SK-N-SH (cell line): ENCODE measurements around the gene ITGA1. TPM values are rescaled to one million over a fixed set of nuclear protein-coding genes. Genes with fewer than 3 reads are reported as not detected.

Experiments used
- CTCF ChIA-PET: fragments of 300-600, 350-600 bp; formaldehyde crosslinking; extraction: SDS; loops from one replicate; lab custom pipeline; 2021; lab: Yijun Ruan, JAX
- POLR2A ChIA-PET: fragments of 350-600 bp; sonication (Branson Sonifier 250); formaldehyde crosslinking; extraction: SDS; loops from one replicate; lab custom pipeline; 2020; ENCODE audit warnings: antibody characterized with exemption, inconsistent platforms; lab: Yijun Ruan, JAX
- DNase-seq: peaks from one replicate; pipeline ENCODE4 v3.0.0; 2012
- H2AFZ ChIP-seq: fragments of 200-600 bp; sonication (generic); 2 replicates; pipeline ENCODE4 v1.8.1; 2016; ENCODE audit warnings: antibody characterized with exemption, mild to moderate bottlenecking, low read depth
- H3F3A ChIP-seq: fragments of 200-600 bp; sonication (generic); replicated peaks from 2 replicates; pipeline ENCODE3; 2016; ENCODE audit warnings: antibody characterized with exemption, mild to moderate bottlenecking; ENCODE audit not compliant: insufficient read depth
- H3K27ac ChIP-seq, 2 experiments: fragments of 200-500 bp in 1 of 2; fragments of 200-600 bp in 1 of 2; sonication (Bioruptor generic) in 1 of 2; sonication (generic), shearing (Covaris generic) in 1 of 2; 2 replicates each; pipeline versions ENCODE4 v1.5.1 to v1.6.1; 2014 to 2016; ENCODE audit warnings: low read depth in 2 of 2, inconsistent platforms in 1 of 2, low read length in 1 of 2, mild to moderate bottlenecking in 1 of 2, mixed read lengths in 1 of 2
- H3K27me3 ChIP-seq: fragments of 200-600 bp; sonication (generic), shearing (Covaris generic); 2 replicates; pipeline ENCODE4 v1.6.1; 2016; ENCODE audit warnings: mixed run types; ENCODE audit not compliant: insufficient read depth
- H3K36me3 ChIP-seq, 2 experiments: fragments of 200-500 bp in 1 of 2; fragments of 200-600 bp in 1 of 2; sonication (Bioruptor generic) in 1 of 2; sonication (generic) in 1 of 2; replicated peaks in 1 of 2; 2 replicates each; pipeline versions ENCODE3 to v1.5.1; 2014 to 2016; ENCODE audit warnings: low read length in 1 of 2, mild to moderate bottlenecking in 1 of 2; ENCODE audit not compliant: insufficient read depth in 2 of 2, control insufficient read depth in 1 of 2
- H3K4me1 ChIP-seq, 2 experiments: fragments of 200-500 bp in 1 of 2; fragments of 200-600 bp in 1 of 2; sonication (Bioruptor generic) in 1 of 2; sonication (generic), shearing (Covaris generic) in 1 of 2; 2 replicates each; pipeline versions ENCODE4 v1.5.1 to v1.6.1; 2014 to 2016; ENCODE audit warnings: low read depth in 1 of 2, low read length in 1 of 2, mixed run types in 1 of 2; ENCODE audit not compliant: insufficient read depth in 2 of 2, control insufficient read depth in 1 of 2
- H3K4me2 ChIP-seq: fragments of 200-600 bp; sonication (generic), shearing (Covaris generic); 2 replicates; pipeline ENCODE4 v1.6.1; 2017; ENCODE audit warnings: mixed run types
- H3K4me3 ChIP-seq, 2 experiments: fragments of 200-500 bp in 1 of 2; fragments of 200-600 bp in 1 of 2; sonication (Bioruptor generic) in 1 of 2; sonication (generic), shearing (Covaris generic) in 1 of 2; 2 replicates each; pipeline versions ENCODE4 v1.5.1 to v1.8.1; 2014 to 2016; ENCODE audit warnings: low read depth in 2 of 2, inconsistent platforms in 1 of 2, low read length in 1 of 2, mild to moderate bottlenecking in 1 of 2, mixed read lengths in 1 of 2, moderate library complexity in 1 of 2
- H3K79me2 ChIP-seq: fragments of 200-600 bp; sonication (generic); 2 replicates; pipeline ENCODE4 v1.8.1; 2017; ENCODE audit warnings: mild to moderate bottlenecking; ENCODE audit not compliant: insufficient read depth
- H3K9ac ChIP-seq: fragments of 200-600 bp; sonication (generic); 2 replicates; pipeline ENCODE4 v1.6.1; 2017; ENCODE audit warnings: mixed run types
- H3K9me2 ChIP-seq: fragments of 200-600 bp; sonication (generic); 2 replicates; pipeline ENCODE4 v1.6.1; 2017; ENCODE audit warnings: mixed run types
- H3K9me3 ChIP-seq: fragments of 200-600 bp; sonication (generic); 2 replicates; pipeline ENCODE4 v1.6.1; 2017; ENCODE audit warnings: mixed run types, mild to moderate bottlenecking, moderate library complexity
- H4K20me1 ChIP-seq: fragments of 200-600 bp; sonication (generic); 2 replicates; pipeline ENCODE4 v1.6.1; 2017; ENCODE audit warnings: mild to moderate bottlenecking, mixed run types; ENCODE audit not compliant: insufficient read depth
- EZH2phosphoT487 ChIP-seq: fragments of 200-600 bp; sonication (generic); IDR thresholded peaks from 2 replicates; pipeline ENCODE4 v1.6.1; 2017; ENCODE audit warnings: low read depth, mixed run types, mild to moderate bottlenecking, antibody characterized with exemption, moderate library complexity, borderline replicate concordance
- NFIC ChIP-seq: IDR thresholded peaks from 2 replicates; pipeline ENCODE4 v1.4.0; 2012; ENCODE audit warnings: borderline replicate concordance
- POLR2AphosphoS5 ChIP-seq: IDR thresholded peaks from 2 replicates; pipeline ENCODE4 v1.6.1; 2012; ENCODE audit warnings: low read depth, low read length
- RCOR1 ChIP-seq: fragments of 150-350 bp; IDR thresholded peaks from 2 replicates; pipeline ENCODE4 v1.6.1; 2017; ENCODE audit warnings: antibody characterized with exemption, low read length
- TCF12 ChIP-seq: IDR thresholded peaks from 2 replicates; pipeline ENCODE4 v1.4.0; 2012
- WGBS: methylation state at CpG from one replicate; pipeline ENCODE4 v1.1.6; 2017; ENCODE audit warnings: low lambda C conversion rate; 5-methylcytosine and 5-hydroxymethylcytosine counted together
- polyA plus RNA-seq, 3 experiments: library from polyadenylated mRNA; depleted of rRNA; stranded (reverse); fragments of >200 nt; gene quantifications; 2 replicates each; pipeline ENCODE4 v1.2.3, GENCODE V29; 2012
- TF ChIP-seq, protein P1 (sequence below): fragments of 150-350 bp; IDR thresholded peaks from 2 replicates; pipeline ENCODE4 v1.6.1; 2017; ENCODE audit warnings: antibody characterized with exemption, low read length, low read depth, borderline replicate concordance
- TF ChIP-seq, protein P2 (sequence below): IDR thresholded peaks from 2 replicates; pipeline ENCODE4; 2012
- TF ChIP-seq, protein P3 (sequence below): IDR thresholded peaks from 2 replicates; pipeline ENCODE4 v1.4.0; 2012; ENCODE audit warnings: low read depth, borderline replicate concordance

Gene ITGA1
- polyA plus RNA-seq, 1 of the 3 experiments (the other 2 are of a cell fraction) = 7.7 TPM

DNA sequence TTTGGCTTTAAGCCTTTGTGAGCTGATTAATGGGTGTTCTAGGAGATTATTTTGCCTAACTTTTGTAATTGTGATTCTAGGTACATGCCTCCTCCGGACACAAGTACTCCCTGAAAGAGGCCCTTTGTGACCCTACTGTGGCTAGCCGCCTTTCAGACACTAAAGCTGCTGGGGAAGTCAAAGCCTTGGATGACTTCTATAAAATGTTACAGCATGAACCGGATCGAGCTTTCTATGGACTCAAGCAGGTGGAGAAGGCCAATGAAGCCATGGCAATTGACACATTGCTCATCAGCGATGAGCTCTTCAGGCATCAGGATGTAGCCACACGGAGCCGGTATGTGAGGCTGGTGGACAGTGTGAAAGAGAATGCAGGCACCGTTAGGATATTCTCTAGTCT is 13.6 kb downstream of the ITGA1 start (continued):
- TF ChIP-seq, protein P1, sequence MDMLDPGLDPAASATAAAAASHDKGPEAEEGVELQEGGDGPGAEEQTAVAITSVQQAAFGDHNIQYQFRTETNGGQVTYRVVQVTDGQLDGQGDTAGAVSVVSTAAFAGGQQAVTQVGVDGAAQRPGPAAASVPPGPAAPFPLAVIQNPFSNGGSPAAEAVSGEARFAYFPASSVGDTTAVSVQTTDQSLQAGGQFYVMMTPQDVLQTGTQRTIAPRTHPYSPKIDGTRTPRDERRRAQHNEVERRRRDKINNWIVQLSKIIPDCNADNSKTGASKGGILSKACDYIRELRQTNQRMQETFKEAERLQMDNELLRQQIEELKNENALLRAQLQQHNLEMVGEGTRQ = no peak

DNA sequence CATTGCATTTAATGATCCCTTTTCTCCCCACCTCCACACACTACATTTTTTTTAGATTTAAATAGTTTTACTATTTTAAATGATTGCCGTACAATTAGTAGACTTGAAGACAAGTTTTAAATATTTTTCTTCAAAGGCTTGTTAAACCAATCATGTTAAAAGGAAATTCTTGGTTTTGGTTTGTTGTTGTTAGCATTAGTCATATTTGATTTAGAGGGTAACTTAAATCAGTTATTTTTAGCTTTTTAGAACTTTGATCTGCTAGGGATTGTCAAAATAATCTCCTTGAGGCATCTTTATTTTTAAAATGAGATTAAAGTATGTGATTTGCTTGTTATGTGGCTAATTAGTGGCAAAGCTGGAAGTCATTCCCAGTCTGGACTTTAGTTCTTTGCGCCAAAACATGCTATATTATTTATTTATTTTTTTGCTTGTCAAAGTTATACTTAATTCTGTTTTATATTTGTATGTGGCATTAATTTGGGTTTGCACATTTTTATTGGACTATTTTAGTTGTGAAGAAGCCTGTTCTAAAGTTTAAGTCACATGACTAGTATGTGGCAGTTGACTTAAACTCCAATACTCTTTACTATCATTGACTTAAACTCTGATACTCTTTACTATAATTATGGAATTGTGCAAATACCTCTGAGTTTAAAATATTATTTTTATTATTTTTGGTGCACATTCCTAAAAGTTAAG is 14.7 kb downstream of the ITGA1 start:
- H3K4me2 ChIP-seq = peak overlapping the region; percentile 89
- peak overlapping the region; percentile 75 to 85 for H3K4me3 ChIP-seq
- ChIA-PET CTCF (interaction anchor here (1.4 to 2.1 kb wide), 3 partner anchors 9 to 20 kb away, joined by 5 to 7 read pairs (median 5); no protein-coding TSS in a partner anchor), POLR2A (no interaction called here)
- peaks cover 35% of the 10 kb centered on the region for H3F3A ChIP-seq
- DNase-seq = no peak
- peaks cover 22% of the 10 kb centered on the region for H4K20me1 ChIP-seq
- 52% methylated on average over 2 of the region's 2 CpGs for WGBS
- H3K9ac ChIP-seq = peak overlapping the region; percentile 86; the same call in 1 of the 2 replicates
- peaks cover 71% of the 10 kb centered on the region for H3K79me2 ChIP-seq
- no peaks in the 10 kb centered on the region for H3K9me3 ChIP-seq
- peaks cover 44 to 46% of the 10 kb centered on the region in 2 experiments for H3K36me3 ChIP-seq
- H3K4me1 ChIP-seq = peaks cover 12 to 41% of the 10 kb centered on the region in 2 experiments
- TF ChIP-seq, protein P2, sequence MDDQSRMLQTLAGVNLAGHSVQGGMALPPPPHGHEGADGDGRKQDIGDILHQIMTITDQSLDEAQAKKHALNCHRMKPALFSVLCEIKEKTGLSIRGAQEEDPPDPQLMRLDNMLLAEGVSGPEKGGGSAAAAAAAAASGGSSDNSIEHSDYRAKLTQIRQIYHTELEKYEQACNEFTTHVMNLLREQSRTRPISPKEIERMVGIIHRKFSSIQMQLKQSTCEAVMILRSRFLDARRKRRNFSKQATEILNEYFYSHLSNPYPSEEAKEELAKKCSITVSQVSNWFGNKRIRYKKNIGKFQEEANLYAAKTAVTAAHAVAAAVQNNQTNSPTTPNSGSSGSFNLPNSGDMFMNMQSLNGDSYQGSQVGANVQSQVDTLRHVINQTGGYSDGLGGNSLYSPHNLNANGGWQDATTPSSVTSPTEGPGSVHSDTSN = no peak
- TF ChIP-seq, protein P3, sequence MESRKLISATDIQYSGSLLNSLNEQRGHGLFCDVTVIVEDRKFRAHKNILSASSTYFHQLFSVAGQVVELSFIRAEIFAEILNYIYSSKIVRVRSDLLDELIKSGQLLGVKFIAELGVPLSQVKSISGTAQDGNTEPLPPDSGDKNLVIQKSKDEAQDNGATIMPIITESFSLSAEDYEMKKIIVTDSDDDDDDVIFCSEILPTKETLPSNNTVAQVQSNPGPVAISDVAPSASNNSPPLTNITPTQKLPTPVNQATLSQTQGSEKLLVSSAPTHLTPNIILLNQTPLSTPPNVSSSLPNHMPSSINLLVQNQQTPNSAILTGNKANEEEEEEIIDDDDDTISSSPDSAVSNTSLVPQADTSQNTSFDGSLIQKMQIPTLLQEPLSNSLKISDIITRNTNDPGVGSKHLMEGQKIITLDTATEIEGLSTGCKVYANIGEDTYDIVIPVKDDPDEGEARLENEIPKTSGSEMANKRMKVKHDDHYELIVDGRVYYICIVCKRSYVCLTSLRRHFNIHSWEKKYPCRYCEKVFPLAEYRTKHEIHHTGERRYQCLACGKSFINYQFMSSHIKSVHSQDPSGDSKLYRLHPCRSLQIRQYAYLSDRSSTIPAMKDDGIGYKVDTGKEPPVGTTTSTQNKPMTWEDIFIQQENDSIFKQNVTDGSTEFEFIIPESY = no peak
- TF ChIP-seq TCF12 = no peak
- no peak for TF ChIP-seq POLR2AphosphoS5
- no peak for TF ChIP-seq NFIC
- TF ChIP-seq EZH2phosphoT487 = no peak
- TF ChIP-seq, protein P1 = no peak
- no peak for TF ChIP-seq RCOR1
- H3K27ac ChIP-seq = peak overlapping the region; percentile 93 to 95; a peak in 3 of 4 replicates
- no peaks in the 10 kb centered on the region for H3K9me2 ChIP-seq
- no peaks in the 10 kb centered on the region for H3K27me3 ChIP-seq
- H2AFZ ChIP-seq = no peak overlapping the region
